H9 (cell line): Measurements from ENCODE around the gene EPHA4. TPM values are rescaled to one million over a fixed set of nuclear protein-coding genes. Genes with fewer than 3 reads are reported as not detected.

ENCODE experiments used
- DNase-seq: peaks from one replicate; pipeline ENCODE4 v3.0.0-alpha.2; 2017
- H2AFZ ChIP-seq: one replicate; pipeline ENCODE4 v1.6.1; 2013; ENCODE audit warnings: mild to moderate bottlenecking, low read length, control low read depth, moderate library complexity
- H2AK5ac ChIP-seq: 2 replicates; pipeline ENCODE4 v1.6.1; 2013; ENCODE audit warnings: low read length, control low read depth, mixed read lengths; ENCODE audit not compliant: insufficient read length
- H2BK120ac ChIP-seq: one replicate; pipeline ENCODE4 v1.6.1; 2013; ENCODE audit warnings: low read depth, mild to moderate bottlenecking, low read length, control low read depth, inconsistent platforms; ENCODE audit not compliant: poor library complexity, severe bottlenecking
- H2BK12ac ChIP-seq: 2 replicates; pipeline ENCODE4 v1.6.1; 2013; ENCODE audit warnings: low read length, control low read depth, mixed read lengths, low read depth; ENCODE audit not compliant: insufficient read length
- H2BK15ac ChIP-seq: 2 replicates; pipeline ENCODE4 v1.6.1; 2013; ENCODE audit warnings: low read depth, low read length, control low read depth
- H2BK20ac ChIP-seq: one replicate; pipeline ENCODE4 v1.6.1; 2013; ENCODE audit warnings: low read depth, mild to moderate bottlenecking, low read length, control low read depth, inconsistent platforms; ENCODE audit not compliant: poor library complexity, severe bottlenecking
- H2BK5ac ChIP-seq: 2 replicates; pipeline ENCODE4 v1.6.1; 2013; ENCODE audit warnings: low read length, control low read depth, mixed read lengths; ENCODE audit not compliant: insufficient read length
- H3K14ac ChIP-seq: 2 replicates; pipeline ENCODE4 v1.6.1; 2013; ENCODE audit warnings: low read length, control low read depth; ENCODE audit not compliant: insufficient read depth
- H3K18ac ChIP-seq: 2 replicates; pipeline ENCODE4 v1.6.1; 2013; ENCODE audit warnings: low read depth, mild to moderate bottlenecking, mixed read lengths, low read length, control low read depth; ENCODE audit not compliant: insufficient read length
- H3K23ac ChIP-seq: 2 replicates; pipeline ENCODE4 v1.6.1; 2013; ENCODE audit warnings: low read length, control low read depth, mixed read lengths, low read depth; ENCODE audit not compliant: insufficient read length
- H3K23me2 ChIP-seq: 2 replicates; pipeline ENCODE4 v1.6.1; 2013; ENCODE audit warnings: low read depth, mild to moderate bottlenecking, mixed read lengths, low read length, control low read depth; ENCODE audit not compliant: insufficient read length, poor library complexity, severe bottlenecking
- H3K27ac ChIP-seq: 2 replicates; pipeline ENCODE4 v1.5.1; 2013; ENCODE audit warnings: low read length, control low read depth, mixed read lengths, low read depth; ENCODE audit not compliant: insufficient read length
- H3K27me3 ChIP-seq: 2 replicates; pipeline ENCODE4 v1.6.1; 2013; ENCODE audit warnings: low read length, control low read depth, inconsistent platforms; ENCODE audit not compliant: insufficient read depth
- H3K4ac ChIP-seq: 2 replicates; pipeline ENCODE4 v1.6.1; 2013; ENCODE audit warnings: low read depth, mild to moderate bottlenecking, control low read depth, inconsistent platforms, low read length, moderate library complexity
- H3K4me1 ChIP-seq: 2 replicates; pipeline ENCODE4 v1.6.1; 2013; ENCODE audit warnings: low read length, control low read depth, inconsistent platforms; ENCODE audit not compliant: insufficient read depth
- H3K4me2 ChIP-seq: 2 replicates; pipeline ENCODE4 v1.6.1; 2013; ENCODE audit warnings: low read length, control low read depth, mixed read lengths; ENCODE audit not compliant: insufficient read length, insufficient read depth
- H3K56ac ChIP-seq: 2 replicates; pipeline ENCODE4 v1.6.1; 2013; ENCODE audit warnings: low read depth, mild to moderate bottlenecking, mixed read lengths, low read length, control low read depth; ENCODE audit not compliant: insufficient read length
- H3K79me1 ChIP-seq: 2 replicates; pipeline ENCODE4 v1.6.1; 2013; ENCODE audit warnings: low read depth, mild to moderate bottlenecking, moderate library complexity, low read length, control low read depth, inconsistent platforms; ENCODE audit not compliant: insufficient read depth, poor library complexity, severe bottlenecking
- H3K79me2 ChIP-seq: 2 replicates; pipeline ENCODE4 v1.6.1; 2013; ENCODE audit warnings: low read length, control low read depth, inconsistent platforms; ENCODE audit not compliant: insufficient read depth
- H3K9ac ChIP-seq: 2 replicates; pipeline ENCODE4 v1.6.1; 2013; ENCODE audit warnings: low read length, control low read depth, mixed read lengths; ENCODE audit not compliant: insufficient read length; ENCODE audit errors: extremely low read depth
- H3K9me3 ChIP-seq: one replicate; pipeline ENCODE4 v1.6.1; 2013; ENCODE audit warnings: low read depth, low read length, inconsistent platforms; ENCODE audit not compliant: control insufficient read depth
- H3T11ph ChIP-seq: one replicate; pipeline ENCODE4 v1.6.1; 2013; ENCODE audit warnings: mild to moderate bottlenecking, low read length, control low read depth, inconsistent platforms
- H4K20me1 ChIP-seq: one replicate; pipeline ENCODE4 v1.6.1; 2013; ENCODE audit not compliant: control insufficient read depth, insufficient read length, insufficient read depth
- H4K5ac ChIP-seq: 2 replicates; pipeline ENCODE4 v1.6.1; 2013; ENCODE audit warnings: low read depth, mild to moderate bottlenecking, mixed read lengths, low read length, control low read depth; ENCODE audit not compliant: insufficient read length
- H4K8ac ChIP-seq: replicated peaks from 2 replicates; pipeline ENCODE4 v1.6.1; 2013; ENCODE audit warnings: low read length, control low read depth, mixed read lengths, low read depth; ENCODE audit not compliant: insufficient read length
- H4K91ac ChIP-seq: 2 replicates; pipeline ENCODE4 v1.6.1; 2013; ENCODE audit warnings: low read depth, mild to moderate bottlenecking, moderate library complexity, mixed read lengths, low read length, control low read depth; ENCODE audit not compliant: insufficient read length
- H3K27ac Mint-ChIP-seq, 3 experiments: 2 replicates in 2 of 3; 3 replicates in 1 of 3; pipeline ENCODE4 v1.8.0; 2020 to 2021; ENCODE audit warnings: mixed read lengths in 3 of 3, mild to moderate bottlenecking in 1 of 3, moderate library complexity in 1 of 3
- H3K27me3 Mint-ChIP-seq: 2 replicates; pipeline ENCODE4 v1.8.0; 2021; ENCODE audit warnings: low read depth, mild to moderate bottlenecking, moderate library complexity, mixed read lengths
- H3K36me3 Mint-ChIP-seq, 3 experiments: 2 replicates in 2 of 3; 3 replicates in 1 of 3; pipeline ENCODE4 v1.8.0; 2020 to 2021; ENCODE audit warnings: low read depth in 3 of 3, mixed read lengths in 3 of 3; ENCODE audit not compliant: insufficient read depth in 1 of 3
- H3K4me1 Mint-ChIP-seq, 2 experiments: 2 replicates each; pipeline ENCODE4 v1.8.0; 2020; ENCODE audit warnings: mixed read lengths in 2 of 2
- H3K4me3 Mint-ChIP-seq, 2 experiments: 2 replicates in 1 of 2; 3 replicates in 1 of 2; pipeline ENCODE4 v1.8.0; 2020 to 2021; ENCODE audit warnings: mild to moderate bottlenecking in 2 of 2, mixed read lengths in 2 of 2, moderate library complexity in 1 of 2
- H3K9me3 Mint-ChIP-seq, 2 experiments: 2 replicates in 1 of 2; 3 replicates in 1 of 2; pipeline ENCODE4 v1.8.0; 2020; ENCODE audit warnings: mild to moderate bottlenecking in 2 of 2, mixed read lengths in 2 of 2, moderate library complexity in 1 of 2
- WGBS: extraction: QIAGEN DNeasy Blood & Tissue Kit; methylation state at CpG from one replicate; pipeline ENCODE4 v1.1.7; 2013; ENCODE audit warnings: missing lambda C conversion rate, low lambda C conversion rate, mixed read lengths; ENCODE audit not compliant: insufficient read length; ENCODE audit errors: extremely low coverage; 5-methylcytosine and 5-hydroxymethylcytosine counted together
- total RNA-seq: library from RNA; stranded (reverse); gene quantifications from 2 replicates; pipeline ENCODE4 v1.2.1, GENCODE V29; 2021
- TF ChIP-seq, protein P1 (sequence below): fragments of 200-600 bp; sonication (generic); conservative IDR thresholded peaks from 3 replicates; pipeline ENCODE4 v1.8.0; 2021; ENCODE audit warnings: antibody characterized with exemption, mild to moderate bottlenecking

Gene EPHA4
- total RNA-seq, 1 experiment from 2014 or later, result 25.1 TPM

DNA sequence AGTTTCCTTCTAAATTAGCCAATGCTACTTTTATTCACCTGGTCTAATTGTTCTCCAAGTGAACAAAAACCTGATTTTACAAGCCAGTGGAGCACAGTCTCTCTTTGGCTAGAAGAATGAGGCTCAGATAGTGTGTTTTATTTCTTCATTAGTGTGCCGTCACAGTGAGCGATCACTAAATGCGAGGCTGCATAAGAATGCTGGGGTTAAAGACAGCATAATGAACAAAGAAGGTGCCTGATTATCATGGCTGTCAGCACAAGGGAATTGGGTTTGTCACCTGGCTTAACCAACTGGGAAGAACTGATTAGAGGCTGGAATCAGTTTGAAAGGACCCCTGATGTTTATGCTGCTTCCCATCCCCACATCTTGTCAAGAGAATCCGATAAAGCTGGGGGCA lies 76.4 kb downstream of the EPHA4 start:
- Histone ChIP-seq H2BK15ac (no peak overlapping the region), H3K23ac (no peak overlapping the region), H3K23me2 (no peaks in the 10 kb centered on the region), H3K9me3 (no peaks in the 10 kb centered on the region), H2BK20ac (no peak overlapping the region), H2BK5ac (no peak overlapping the region), H4K20me1 (no peaks in the 10 kb centered on the region), H2BK12ac (no peak overlapping the region), H3K79me1 (no peaks in the 10 kb centered on the region), H3K56ac (no peak overlapping the region), H3K79me2 (no peaks in the 10 kb centered on the region), H2AFZ (no peak overlapping the region), H4K5ac (no peak overlapping the region), H3K9ac (no peak overlapping the region), H3K14ac (no peak overlapping the region), H3K27me3 (no peaks in the 10 kb centered on the region), H2AK5ac (no peak overlapping the region), H3K4me2 (no peak overlapping the region), H3K18ac (no peak overlapping the region), H4K8ac (no peak overlapping the region), H3K27ac (no peak overlapping the region), H3K4me1 (0 out of 2 replicates have a peak, but pooled peaks cover 2% of the 10 kb centered on the region), H4K91ac (no peak overlapping the region), H2BK120ac (no peak overlapping the region), H3T11ph (no peak overlapping the region), H3K4ac (no peak overlapping the region)
- H3K27ac Mint-ChIP-seq, result peak overlapping the region in 1 of 3 experiments; percentile 90; a peak in 3 of 7 replicates
- WGBS, result no CpG with 5 or more reads among the region's 4 CpGs
- peaks cover 0 to 27% (median 4%) of the 10 kb centered on the region in 3 experiments; a peak in 4 of 7 replicates for H3K36me3 Mint-ChIP-seq
- peaks cover 13 to 53% of the 10 kb centered on the region in 2 experiments for H3K4me1 Mint-ChIP-seq
- no peak for DNase-seq
- TF ChIP-seq, protein P1, sequence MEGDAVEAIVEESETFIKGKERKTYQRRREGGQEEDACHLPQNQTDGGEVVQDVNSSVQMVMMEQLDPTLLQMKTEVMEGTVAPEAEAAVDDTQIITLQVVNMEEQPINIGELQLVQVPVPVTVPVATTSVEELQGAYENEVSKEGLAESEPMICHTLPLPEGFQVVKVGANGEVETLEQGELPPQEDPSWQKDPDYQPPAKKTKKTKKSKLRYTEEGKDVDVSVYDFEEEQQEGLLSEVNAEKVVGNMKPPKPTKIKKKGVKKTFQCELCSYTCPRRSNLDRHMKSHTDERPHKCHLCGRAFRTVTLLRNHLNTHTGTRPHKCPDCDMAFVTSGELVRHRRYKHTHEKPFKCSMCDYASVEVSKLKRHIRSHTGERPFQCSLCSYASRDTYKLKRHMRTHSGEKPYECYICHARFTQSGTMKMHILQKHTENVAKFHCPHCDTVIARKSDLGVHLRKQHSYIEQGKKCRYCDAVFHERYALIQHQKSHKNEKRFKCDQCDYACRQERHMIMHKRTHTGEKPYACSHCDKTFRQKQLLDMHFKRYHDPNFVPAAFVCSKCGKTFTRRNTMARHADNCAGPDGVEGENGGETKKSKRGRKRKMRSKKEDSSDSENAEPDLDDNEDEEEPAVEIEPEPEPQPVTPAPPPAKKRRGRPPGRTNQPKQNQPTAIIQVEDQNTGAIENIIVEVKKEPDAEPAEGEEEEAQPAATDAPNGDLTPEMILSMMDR, result no peak
- no peaks in the 10 kb centered on the region; the same call in 1 of the 2 replicates for H3K27me3 Mint-ChIP-seq
- no peaks in the 10 kb centered on the region for H3K9me3 Mint-ChIP-seq
- H3K4me3 Mint-ChIP-seq, result no peak overlapping the region
